ENCODE data around the gene LACC1.

DNA sequence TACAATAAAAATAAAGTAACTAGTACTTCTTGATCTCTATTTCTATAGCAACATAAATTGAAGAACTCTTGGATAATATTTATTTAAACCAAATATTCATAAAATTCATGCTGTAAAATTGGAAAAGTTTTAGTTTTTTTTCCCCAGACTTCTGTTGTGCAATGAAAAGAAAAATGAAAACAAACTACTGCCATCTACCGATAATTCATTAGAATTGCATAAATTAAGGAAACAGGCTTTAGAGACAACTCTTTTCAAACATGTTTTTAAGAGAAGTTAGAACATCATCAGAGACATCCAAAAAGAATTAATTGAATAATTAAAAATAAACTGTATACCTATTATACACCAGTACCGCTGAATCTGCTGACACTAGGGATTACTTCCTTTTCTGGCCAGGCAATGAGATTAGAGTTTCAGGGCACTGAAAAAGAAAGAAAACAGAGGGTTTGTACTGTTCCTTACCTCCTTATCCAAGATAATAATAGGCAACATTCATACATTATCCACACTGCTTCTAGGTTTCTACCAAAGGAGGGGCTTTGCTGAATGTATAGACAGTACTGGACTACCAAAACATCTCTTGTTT, 5.1 kb upstream of the LACC1 start:
- TF ChIP-seq, protein P1, sequence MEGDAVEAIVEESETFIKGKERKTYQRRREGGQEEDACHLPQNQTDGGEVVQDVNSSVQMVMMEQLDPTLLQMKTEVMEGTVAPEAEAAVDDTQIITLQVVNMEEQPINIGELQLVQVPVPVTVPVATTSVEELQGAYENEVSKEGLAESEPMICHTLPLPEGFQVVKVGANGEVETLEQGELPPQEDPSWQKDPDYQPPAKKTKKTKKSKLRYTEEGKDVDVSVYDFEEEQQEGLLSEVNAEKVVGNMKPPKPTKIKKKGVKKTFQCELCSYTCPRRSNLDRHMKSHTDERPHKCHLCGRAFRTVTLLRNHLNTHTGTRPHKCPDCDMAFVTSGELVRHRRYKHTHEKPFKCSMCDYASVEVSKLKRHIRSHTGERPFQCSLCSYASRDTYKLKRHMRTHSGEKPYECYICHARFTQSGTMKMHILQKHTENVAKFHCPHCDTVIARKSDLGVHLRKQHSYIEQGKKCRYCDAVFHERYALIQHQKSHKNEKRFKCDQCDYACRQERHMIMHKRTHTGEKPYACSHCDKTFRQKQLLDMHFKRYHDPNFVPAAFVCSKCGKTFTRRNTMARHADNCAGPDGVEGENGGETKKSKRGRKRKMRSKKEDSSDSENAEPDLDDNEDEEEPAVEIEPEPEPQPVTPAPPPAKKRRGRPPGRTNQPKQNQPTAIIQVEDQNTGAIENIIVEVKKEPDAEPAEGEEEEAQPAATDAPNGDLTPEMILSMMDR (IDR thresholded peaks at IDR 0.05) = peak in 2 of 3 donors; percentile 16 to 35
- TF ChIP-seq POLR2A (IDR thresholded peaks at IDR 0.05) (no peak), EP300 (IDR thresholded peaks at IDR 0.05) (no peak)
